Activated naive CD4-positive, alpha-beta T cell treated with anti-CD3 and anti-CD28 coated beads, Interleukin-2, amount 50 U/mL, for 24 hours (primary cell): Measurements from ENCODE around the gene ASB10.
A peak's percentile ranks its signal among the peaks of the same experiment; 100 is the strongest.

Source experiments
- H3K27ac Mint-ChIP-seq: one replicate; pipeline ENCODE4 v1.8.0; 2021; ENCODE audit warnings: mild to moderate bottlenecking, mixed read lengths
- H3K27me3 Mint-ChIP-seq: one replicate; pipeline ENCODE4 v1.8.0; 2021; ENCODE audit warnings: mixed read lengths
- H3K36me3 Mint-ChIP-seq: one replicate; pipeline ENCODE4 v1.8.0; 2021; ENCODE audit warnings: mixed read lengths
- H3K4me1 Mint-ChIP-seq: one replicate; pipeline ENCODE4 v1.8.0; 2021; ENCODE audit warnings: mixed read lengths
- H3K4me3 Mint-ChIP-seq: one replicate; pipeline ENCODE4 v1.8.0; 2021; ENCODE audit warnings: mild to moderate bottlenecking, mixed read lengths
- H3K9me3 Mint-ChIP-seq: one replicate; pipeline ENCODE4 v1.8.0; 2021; ENCODE audit warnings: mixed read lengths

The ASB10 gene

GRCh38 chr7:151223728-151224127 lies 36.7 kb upstream of the ASB10 start:
- H3K36me3 Mint-ChIP-seq: peaks cover 37% of the 10 kb centered on the region
- no peaks in the 10 kb centered on the region for H3K9me3 Mint-ChIP-seq

GRCh38 chr7:151218170-151218569 lies 31.1 kb upstream of the ASB10 start:
- H3K9me3 Mint-ChIP-seq: no peaks in the 10 kb centered on the region
- peaks cover 27% of the 10 kb centered on the region for H3K36me3 Mint-ChIP-seq
- H3K4me1 Mint-ChIP-seq: peaks cover 3% of the 10 kb centered on the region
- H3K27me3 Mint-ChIP-seq: no peaks in the 10 kb centered on the region
- no peak overlapping the region for H3K4me3 Mint-ChIP-seq
- no peak overlapping the region for H3K27ac Mint-ChIP-seq

More at GRCh38 chr7:151223728-151224127, 36.7 kb upstream of the ASB10 start:
- Mint-ChIP-seq H3K27me3 (no peaks in the 10 kb centered on the region), H3K27ac (no peak overlapping the region), H3K4me3 (no peak overlapping the region), H3K4me1 (peaks cover 44% of the 10 kb centered on the region)

- H3K4me3 Mint-ChIP-seq: no peak overlapping the region
- H3K27me3 Mint-ChIP-seq: no peaks in the 10 kb centered on the region
- H3K36me3 Mint-ChIP-seq: peaks cover 24% of the 10 kb centered on the region
- H3K27ac Mint-ChIP-seq: no peak overlapping the region
- no peaks in the 10 kb centered on the region for H3K9me3 Mint-ChIP-seq
- no peaks in the 10 kb centered on the region for H3K4me1 Mint-ChIP-seq
Observed at GRCh38 chr7:151215396-151215795, 28.3 kb upstream of the ASB10 start.

- Mint-ChIP-seq H3K36me3 (peaks cover 22% of the 10 kb centered on the region), H3K9me3 (no peaks in the 10 kb centered on the region), H3K4me1 (no peaks in the 10 kb centered on the region), H3K4me3 (no peak overlapping the region), H3K27ac (no peak overlapping the region), H3K27me3 (no peaks in the 10 kb centered on the region)
Observed at GRCh38 chr7:151213826-151214225, 26.8 kb upstream of the ASB10 start.

GRCh38 chr7:151212626-151213025 lies 25.6 kb upstream of the ASB10 start:
- Mint-ChIP-seq H3K27ac (no peak overlapping the region), H3K36me3 (peaks cover 13% of the 10 kb centered on the region), H3K4me3 (no peak overlapping the region), H3K4me1 (peaks cover 3% of the 10 kb centered on the region), H3K27me3 (no peaks in the 10 kb centered on the region), H3K9me3 (no peaks in the 10 kb centered on the region)

- Mint-ChIP-seq H3K9me3 (no peaks in the 10 kb centered on the region), H3K36me3 (peaks cover 13% of the 10 kb centered on the region), H3K27me3 (no peaks in the 10 kb centered on the region), H3K4me3 (no peak overlapping the region), H3K4me1 (peaks cover 16% of the 10 kb centered on the region), H3K27ac (no peak overlapping the region)
Observed at GRCh38 chr7:151211155-151211772, 24.2 kb upstream of the ASB10 start.

- no peaks in the 10 kb centered on the region for H3K9me3 Mint-ChIP-seq
Observed at GRCh38 chr7:151210087-151210854, 23.2 kb upstream of the ASB10 start, which contains the start of gene H2BK1. Gene H2BK1 (minus strand): TSS chr7:151210488. CDS start chr7:151210318, 170 bp downstream.

GRCh38 chr7:151209588-151209987 lies 22.5 kb upstream of the ASB10 start:
- H3K27ac Mint-ChIP-seq: no peak overlapping the region
- no peak overlapping the region for H3K4me3 Mint-ChIP-seq
- no peaks in the 10 kb centered on the region for H3K9me3 Mint-ChIP-seq
- peaks cover 20% of the 10 kb centered on the region for H3K4me1 Mint-ChIP-seq
- H3K36me3 Mint-ChIP-seq: peaks cover 8% of the 10 kb centered on the region
- no peaks in the 10 kb centered on the region for H3K27me3 Mint-ChIP-seq

More at GRCh38 chr7:151210087-151210854, 23.2 kb upstream of the ASB10 start, which contains the start of gene H2BK1:
- Mint-ChIP-seq H3K36me3 (peaks cover 11% of the 10 kb centered on the region), H3K4me3 (no peak within 1 kb of the TSS), H3K27me3 (no peaks in the 10 kb centered on the region), H3K27ac (peak within 1 kb of the TSS; percentile 0), H3K4me1 (peaks cover 20% of the 10 kb centered on the region)

- Mint-ChIP-seq H3K27me3 (no peaks in the 10 kb centered on the region), H3K4me3 (no peak overlapping the region), H3K9me3 (no peaks in the 10 kb centered on the region), H3K36me3 (peaks cover 5% of the 10 kb centered on the region), H3K4me1 (peaks cover 20% of the 10 kb centered on the region), H3K27ac (no peak overlapping the region)
Observed at GRCh38 chr7:151208253-151208862, 21.3 kb upstream of the ASB10 start.

- Mint-ChIP-seq H3K36me3 (peaks cover 3% of the 10 kb centered on the region), H3K27ac (no peak overlapping the region), H3K4me3 (no peak overlapping the region)
Observed at GRCh38 chr7:151207804-151208203, 20.8 kb upstream of the ASB10 start.

GRCh38 chr7:151207315-151207714 lies 20.3 kb upstream of the ASB10 start:
- Mint-ChIP-seq H3K9me3 (no peaks in the 10 kb centered on the region), H3K4me1 (peaks cover 20% of the 10 kb centered on the region), H3K4me3 (peak overlapping the region; percentile 11), H3K27me3 (no peaks in the 10 kb centered on the region), H3K27ac (no peak overlapping the region), H3K36me3 (peaks cover 3% of the 10 kb centered on the region)

More at GRCh38 chr7:151207804-151208203, 20.8 kb upstream of the ASB10 start:
- no peaks in the 10 kb centered on the region for H3K27me3 Mint-ChIP-seq
- peaks cover 20% of the 10 kb centered on the region for H3K4me1 Mint-ChIP-seq
- no peaks in the 10 kb centered on the region for H3K9me3 Mint-ChIP-seq

GRCh38 chr7:151206914-151207313 lies 19.9 kb upstream of the ASB10 start:
- Mint-ChIP-seq H3K9me3 (no peaks in the 10 kb centered on the region), H3K36me3 (peaks cover 3% of the 10 kb centered on the region), H3K4me3 (peak overlapping the region; percentile 8), H3K27me3 (no peaks in the 10 kb centered on the region), H3K4me1 (peaks cover 20% of the 10 kb centered on the region), H3K27ac (no peak overlapping the region)

GRCh38 chr7:151205730-151206129 lies 18.7 kb upstream of the ASB10 start:
- no peak overlapping the region for H3K27ac Mint-ChIP-seq
- H3K9me3 Mint-ChIP-seq: no peaks in the 10 kb centered on the region
- H3K4me1 Mint-ChIP-seq: peaks cover 20% of the 10 kb centered on the region
- peaks cover under 1% of the 10 kb centered on the region for H3K36me3 Mint-ChIP-seq
- H3K4me3 Mint-ChIP-seq: no peak overlapping the region
- no peaks in the 10 kb centered on the region for H3K27me3 Mint-ChIP-seq

GRCh38 chr7:151204383-151205032 lies 17.5 kb upstream of the ASB10 start:
- Mint-ChIP-seq H3K9me3 (no peaks in the 10 kb centered on the region), H3K4me1 (peaks cover 20% of the 10 kb centered on the region), H3K4me3 (no peak overlapping the region), H3K27me3 (no peaks in the 10 kb centered on the region), H3K27ac (no peak overlapping the region), H3K36me3 (no peaks in the 10 kb centered on the region)

- no peaks in the 10 kb centered on the region for H3K27me3 Mint-ChIP-seq
- no peaks in the 10 kb centered on the region for H3K9me3 Mint-ChIP-seq
- H3K27ac Mint-ChIP-seq: no peak overlapping the region
- H3K4me3 Mint-ChIP-seq: no peak overlapping the region
- no peaks in the 10 kb centered on the region for H3K36me3 Mint-ChIP-seq
- H3K4me1 Mint-ChIP-seq: peaks cover 19% of the 10 kb centered on the region
Observed at GRCh38 chr7:151202836-151203235, 15.8 kb upstream of the ASB10 start.
